ENCODE data around the gene CGNL1.

CGNL1 gene

DNA sequence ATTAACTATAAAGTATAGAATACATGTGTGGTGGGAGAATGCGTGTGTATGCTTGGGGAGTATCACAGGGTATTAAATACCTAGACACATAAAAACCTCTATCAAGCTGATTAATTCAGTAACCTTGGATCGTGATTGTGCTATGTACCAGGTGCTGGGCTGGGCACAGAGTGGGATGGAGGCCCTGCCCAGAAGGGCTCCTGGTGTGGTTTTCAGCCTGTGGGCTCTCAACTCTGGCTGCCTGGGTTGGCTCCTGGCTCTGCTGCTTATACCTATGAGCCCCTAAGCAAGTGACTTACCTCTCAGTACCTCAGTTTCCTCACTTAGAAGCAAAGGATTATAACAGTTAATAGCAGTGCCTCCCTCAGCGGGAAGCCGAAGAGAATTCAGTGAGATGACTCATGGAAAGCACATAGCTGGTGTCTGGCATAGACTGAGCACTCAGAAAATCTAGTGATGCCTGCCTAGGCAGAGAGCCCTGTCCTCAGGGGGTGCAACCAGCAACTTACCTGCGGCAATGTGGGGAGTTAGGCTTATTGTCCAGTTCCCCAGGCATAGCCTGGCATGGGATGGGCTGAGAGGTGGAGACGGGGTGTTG, 124.8 kb downstream of the CGNL1 start:
- H3K27ac Mint-ChIP-seq, result no peak overlapping the region
- CTCF ChIA-PET, result no interaction called here

DNA sequence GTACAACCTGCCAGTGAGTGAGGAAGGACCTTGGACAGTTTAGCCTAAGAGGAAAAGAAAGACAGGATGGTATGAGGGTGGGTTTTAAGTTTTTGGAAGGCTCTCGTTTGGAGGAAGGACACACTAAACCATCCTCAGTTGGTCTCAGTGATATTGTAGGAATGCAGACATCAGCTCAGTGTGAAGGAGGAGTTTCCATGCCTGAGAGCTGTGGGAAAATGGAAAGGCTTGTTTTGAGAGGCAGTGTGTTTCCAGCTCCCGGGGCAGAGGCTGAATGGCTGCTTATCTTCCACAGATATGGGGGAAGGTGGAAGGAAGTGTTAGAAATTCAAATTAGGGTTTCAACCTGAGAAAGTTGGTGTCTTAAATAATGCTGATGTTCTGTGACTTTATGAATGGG, 125.8 kb downstream of the CGNL1 start:
- Mint-ChIP-seq H3K27me3 (no peaks in the 10 kb centered on the region), H3K9me3 (no peaks in the 10 kb centered on the region), H3K4me3 (no peak overlapping the region), H3K36me3 (no peaks in the 10 kb centered on the region), H3K27ac (no peak overlapping the region), H3K4me1 (no peaks in the 10 kb centered on the region)
- CTCF ChIA-PET, result no interaction called here
- no peak for DNase-seq

More for the DNA sequence above, 124.8 kb downstream of the CGNL1 start:
- no peaks in the 10 kb centered on the region for H3K9me3 Mint-ChIP-seq
- no peak overlapping the region for H3K4me3 Mint-ChIP-seq
- no peaks in the 10 kb centered on the region for H3K4me1 Mint-ChIP-seq
- no peaks in the 10 kb centered on the region for H3K27me3 Mint-ChIP-seq
- no peak for DNase-seq
- H3K36me3 Mint-ChIP-seq, result no peaks in the 10 kb centered on the region

DNA sequence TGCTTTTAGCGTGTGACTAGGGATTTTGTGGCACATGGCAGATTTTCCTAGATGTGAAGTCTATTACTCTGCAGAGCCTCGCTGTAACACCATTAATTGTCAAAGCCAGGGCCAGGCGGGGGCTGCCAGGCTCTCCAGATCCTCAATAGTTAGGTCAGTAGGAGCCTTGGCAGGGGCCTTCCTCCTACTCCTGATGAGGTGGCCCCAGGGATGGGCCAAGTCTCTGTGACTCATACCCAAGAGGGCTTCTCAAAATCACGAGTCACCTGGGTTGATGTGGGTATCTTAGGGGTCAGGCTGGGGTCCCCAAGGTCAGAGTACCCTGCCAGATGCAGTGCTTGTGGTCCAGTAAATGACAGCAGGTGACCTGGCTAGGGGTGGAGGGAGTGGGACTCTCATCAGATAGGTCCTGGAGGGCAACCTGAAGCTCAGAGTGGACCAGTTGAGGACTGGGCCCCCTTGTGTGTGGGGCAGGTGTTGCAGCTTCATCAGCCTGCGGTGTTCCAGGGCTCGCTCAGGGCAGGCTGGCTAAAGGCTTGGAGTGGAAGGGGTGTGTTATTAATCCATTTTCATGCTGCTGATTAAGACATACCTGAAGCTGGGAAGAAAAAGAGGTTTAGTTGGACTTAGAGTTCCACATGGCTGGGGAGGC, 126.9 kb downstream of the CGNL1 start:
- CTCF ChIA-PET, result interaction anchor here (1.0 kb wide), 1 partner anchor 162 kb away, joined by 3 read pairs; no protein-coding TSS in a partner anchor
- Mint-ChIP-seq H3K4me3 (no peak overlapping the region), H3K9me3 (no peaks in the 10 kb centered on the region), H3K36me3 (no peaks in the 10 kb centered on the region), H3K27me3 (no peaks in the 10 kb centered on the region), H3K27ac (no peak overlapping the region), H3K4me1 (no peaks in the 10 kb centered on the region)
- no peak for DNase-seq

DNA sequence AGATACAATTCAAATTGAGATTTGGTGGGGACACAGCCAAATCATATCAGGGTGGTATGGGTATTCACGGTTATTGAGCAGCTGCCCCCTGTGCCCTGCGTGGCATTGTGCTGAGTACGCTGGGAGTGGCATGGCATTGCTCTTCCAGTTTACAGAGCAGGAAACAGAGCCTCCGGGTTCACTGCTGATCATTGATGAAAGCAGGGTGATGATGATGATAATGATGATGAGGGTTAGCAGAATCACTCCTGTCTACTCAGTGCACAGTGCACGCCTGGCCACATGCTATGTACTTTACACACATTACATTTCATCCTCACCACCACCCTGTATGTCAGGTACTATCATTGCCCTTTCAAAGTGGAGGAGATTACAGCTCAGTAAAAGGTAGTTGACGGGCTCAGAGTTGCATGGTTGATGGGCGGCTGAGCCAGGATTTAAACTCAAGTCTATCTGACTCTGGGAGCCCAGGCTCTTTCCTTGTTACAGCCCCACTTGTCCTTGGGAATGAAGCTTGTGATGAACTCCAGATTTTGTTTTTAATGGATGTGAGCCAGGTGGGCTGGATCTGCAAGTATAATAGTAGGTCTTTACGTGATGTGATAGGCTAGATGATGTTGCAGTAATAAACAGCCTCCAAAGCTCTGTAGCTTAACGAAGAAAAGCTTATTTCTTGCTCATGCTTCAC, 127.8 kb downstream of the CGNL1 start:
- Mint-ChIP-seq H3K27ac (no peak overlapping the region), H3K4me3 (no peak overlapping the region), H3K9me3 (no peaks in the 10 kb centered on the region), H3K4me1 (no peaks in the 10 kb centered on the region), H3K36me3 (no peaks in the 10 kb centered on the region), H3K27me3 (peaks cover 3% of the 10 kb centered on the region)
- CTCF ChIA-PET, result interaction anchor here (1.0 kb wide), 1 partner anchor 163 kb away, joined by 3 read pairs; no protein-coding TSS in a partner anchor
- no peak for DNase-seq

DNA sequence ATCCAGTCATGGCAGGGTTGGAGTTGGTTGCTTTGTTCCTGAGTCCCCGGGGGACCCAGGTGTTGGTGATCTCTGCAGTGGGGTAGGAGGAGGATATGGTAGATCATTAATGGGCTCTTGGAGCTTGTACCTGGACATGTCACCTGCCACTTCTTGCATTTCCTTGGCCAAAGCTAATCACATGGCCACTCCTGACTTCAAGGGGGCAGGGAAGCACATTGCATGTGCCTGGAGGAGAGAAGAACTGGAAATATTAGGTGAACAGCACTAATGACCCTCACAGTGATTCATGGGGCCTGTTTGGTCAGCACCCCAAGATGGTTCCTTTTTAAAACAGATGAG, 128.3 kb downstream of the CGNL1 start:
- CTCF ChIA-PET, result no interaction called here
- H3K36me3 Mint-ChIP-seq, result no peaks in the 10 kb centered on the region
- H3K27ac Mint-ChIP-seq, result no peak overlapping the region
- H3K27me3 Mint-ChIP-seq, result peaks cover 7% of the 10 kb centered on the region
- H3K4me1 Mint-ChIP-seq, result no peaks in the 10 kb centered on the region
- DNase-seq, result no peak
- H3K9me3 Mint-ChIP-seq, result no peaks in the 10 kb centered on the region
- H3K4me3 Mint-ChIP-seq, result no peak overlapping the region

DNA sequence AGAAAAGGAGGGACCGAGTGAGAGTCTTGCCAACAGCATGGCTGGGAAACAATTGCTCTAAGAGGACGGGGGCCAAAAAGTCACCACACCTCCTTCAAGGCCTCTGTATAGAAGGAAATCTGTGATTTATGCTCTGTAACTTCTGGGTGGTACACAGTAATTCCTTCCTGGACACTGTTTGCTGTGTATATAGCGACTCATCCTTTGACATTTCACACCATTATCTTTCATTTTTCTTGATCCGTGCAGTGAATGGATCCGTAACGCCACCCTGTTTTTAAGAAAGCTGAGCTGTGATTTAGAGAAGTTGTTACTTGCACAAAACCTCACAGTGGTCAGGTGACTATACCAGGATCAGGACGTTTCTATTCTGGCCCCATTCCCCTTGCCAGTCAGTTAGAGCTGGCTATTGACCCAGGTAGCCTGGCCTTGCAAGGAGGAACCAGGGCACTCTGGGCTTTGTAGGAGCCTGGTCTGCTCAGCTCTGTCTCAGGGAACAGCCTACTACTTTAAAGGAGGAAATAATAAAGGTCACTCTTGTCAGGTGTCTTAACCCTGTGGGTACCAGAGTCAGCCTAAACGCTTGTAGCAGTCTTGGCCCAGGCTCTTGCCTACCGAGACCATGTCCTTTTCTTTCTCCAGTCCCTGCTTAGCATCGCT, 128.9 kb downstream of the CGNL1 start:
- Mint-ChIP-seq H3K9me3 (no peaks in the 10 kb centered on the region), H3K27me3 (peaks cover 7% of the 10 kb centered on the region), H3K4me1 (no peaks in the 10 kb centered on the region), H3K4me3 (no peak overlapping the region), H3K36me3 (no peaks in the 10 kb centered on the region), H3K27ac (no peak overlapping the region)
- no peak for DNase-seq
- CTCF ChIA-PET, result no interaction called here

DNA sequence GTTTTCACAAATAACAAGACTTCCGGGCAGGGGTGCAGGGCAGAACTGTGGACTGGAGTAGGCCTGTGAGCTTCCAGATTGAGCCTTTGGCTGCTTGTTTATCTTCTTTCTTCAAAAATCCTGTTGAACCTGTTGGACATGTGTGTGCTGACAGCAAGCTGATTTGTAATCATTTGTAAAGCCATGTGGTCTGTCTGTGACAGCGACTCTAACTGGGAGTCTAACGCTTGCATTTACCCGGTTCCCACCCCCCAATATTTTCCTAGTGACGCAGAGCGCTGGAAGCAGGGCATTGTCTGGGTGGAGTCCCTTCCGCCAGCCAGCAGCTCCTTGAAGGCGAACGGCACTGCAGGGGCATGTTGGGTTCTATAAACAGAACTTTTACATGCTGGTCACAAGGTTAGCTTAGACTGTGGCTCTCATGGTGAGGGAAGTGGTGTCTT, 129.7 kb downstream of the CGNL1 start:
- no peak overlapping the region for H3K4me3 Mint-ChIP-seq
- CTCF ChIA-PET, result no interaction called here
- no peaks in the 10 kb centered on the region for H3K4me1 Mint-ChIP-seq
- H3K27me3 Mint-ChIP-seq, result peaks cover 7% of the 10 kb centered on the region
- DNase-seq, result no peak
- no peaks in the 10 kb centered on the region for H3K36me3 Mint-ChIP-seq
- no peak overlapping the region for H3K27ac Mint-ChIP-seq
- H3K9me3 Mint-ChIP-seq, result no peaks in the 10 kb centered on the region

DNA sequence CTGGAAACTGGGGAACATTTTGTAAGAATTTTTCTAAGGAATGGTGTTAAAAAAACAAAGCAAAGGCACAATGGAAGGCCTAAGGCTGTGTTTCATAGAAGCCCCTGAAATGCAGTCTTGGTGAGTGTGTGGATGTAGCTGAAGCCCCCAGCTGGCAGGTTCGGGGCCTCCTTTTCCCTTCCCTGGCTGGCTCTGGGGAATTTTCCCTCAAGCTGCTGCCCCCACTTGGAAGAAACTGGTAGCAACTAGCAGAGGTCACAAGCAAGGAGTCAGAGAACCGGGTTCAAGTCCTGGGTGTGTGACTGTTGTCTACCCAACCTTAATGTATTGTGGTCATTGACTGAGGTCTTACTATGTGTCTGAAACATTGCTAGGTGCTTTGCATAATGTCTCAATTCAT, 130.1 kb downstream of the CGNL1 start:
- Mint-ChIP-seq H3K36me3 (no peaks in the 10 kb centered on the region), H3K4me1 (no peaks in the 10 kb centered on the region), H3K27me3 (peaks cover 7% of the 10 kb centered on the region), H3K27ac (no peak overlapping the region), H3K4me3 (no peak overlapping the region), H3K9me3 (no peaks in the 10 kb centered on the region)
- DNase-seq, result no peak
- CTCF ChIA-PET, result no interaction called here

DNA sequence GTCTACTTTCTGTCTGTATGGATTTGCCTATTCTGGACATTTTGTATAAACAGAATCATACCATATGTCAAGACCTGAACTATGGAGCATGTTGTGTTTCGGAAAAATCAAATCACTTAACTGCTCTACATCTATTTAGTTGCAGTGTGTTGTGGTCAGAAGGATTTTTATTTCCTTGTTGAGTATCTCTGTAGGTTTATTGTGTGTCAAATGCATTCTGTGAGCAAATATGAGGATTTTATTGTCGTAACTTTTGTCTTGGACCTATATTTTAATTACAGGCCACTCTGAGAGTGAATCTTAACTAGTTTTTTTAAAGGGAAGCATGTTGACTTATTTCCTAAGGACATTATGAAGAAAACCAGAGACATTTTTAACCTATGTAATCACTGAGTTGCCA, 130.8 kb downstream of the CGNL1 start:
- H3K27me3 Mint-ChIP-seq, result peaks cover 7% of the 10 kb centered on the region
- no peaks in the 10 kb centered on the region for H3K36me3 Mint-ChIP-seq
- no peaks in the 10 kb centered on the region for H3K9me3 Mint-ChIP-seq
- no peak overlapping the region for H3K4me3 Mint-ChIP-seq
- CTCF ChIA-PET, result no interaction called here
- no peak overlapping the region for H3K27ac Mint-ChIP-seq
- H3K4me1 Mint-ChIP-seq, result no peaks in the 10 kb centered on the region
- no peak for DNase-seq

DNA sequence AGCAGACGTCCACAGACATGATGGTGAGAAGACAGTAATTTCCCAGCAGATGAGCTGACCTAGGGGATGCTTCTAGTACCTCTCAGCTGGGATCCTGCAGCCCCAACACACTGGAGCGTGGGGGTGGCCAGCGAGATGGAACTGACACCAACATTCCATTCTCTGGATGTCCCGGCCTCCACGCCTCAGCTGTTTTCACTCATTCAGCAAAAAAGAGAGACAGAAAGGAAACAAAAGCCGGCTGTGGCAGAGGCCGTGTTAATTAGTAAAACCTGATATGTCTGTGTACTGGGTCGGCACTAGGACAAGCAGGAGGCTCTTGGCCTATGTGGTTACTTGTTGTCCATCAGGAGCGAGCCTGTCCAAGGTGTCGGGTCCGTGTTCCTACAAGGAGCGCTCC, 132.8 kb downstream of the CGNL1 start:
- DNase-seq, result no peak
- no peak overlapping the region for H3K27ac Mint-ChIP-seq
- peaks cover 7% of the 10 kb centered on the region for H3K27me3 Mint-ChIP-seq
- no peaks in the 10 kb centered on the region for H3K4me1 Mint-ChIP-seq
- CTCF ChIA-PET, result interaction anchor here (0.6 kb wide), 1 partner anchor 169 kb away, joined by 3 read pairs; no protein-coding TSS in a partner anchor
- H3K4me3 Mint-ChIP-seq, result no peak overlapping the region
- no peaks in the 10 kb centered on the region for H3K36me3 Mint-ChIP-seq
- no peaks in the 10 kb centered on the region for H3K9me3 Mint-ChIP-seq

DNA sequence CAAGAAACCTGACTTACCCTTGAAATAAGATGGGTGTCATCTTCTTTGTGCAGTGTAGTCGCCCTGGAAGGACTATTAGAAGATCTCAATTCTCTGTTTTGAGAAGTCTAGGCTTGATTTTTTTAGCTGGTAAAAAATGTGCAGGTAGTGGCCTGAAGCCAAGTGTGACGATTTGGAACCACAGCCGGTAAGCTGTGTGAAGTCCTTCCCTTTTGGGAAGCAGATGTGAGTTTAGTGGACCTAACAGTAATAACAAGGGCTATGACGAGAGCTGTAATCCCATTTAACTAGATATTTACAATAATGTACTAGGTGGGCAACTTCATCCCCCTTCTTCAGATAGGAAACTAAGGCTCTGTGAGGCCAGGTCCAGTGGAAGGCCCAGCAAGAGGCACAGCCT, 133.7 kb downstream of the CGNL1 start:
- H3K27ac Mint-ChIP-seq, result no peak overlapping the region
- H3K4me3 Mint-ChIP-seq, result no peak overlapping the region
- H3K27me3 Mint-ChIP-seq, result peaks cover 7% of the 10 kb centered on the region
- no peaks in the 10 kb centered on the region for H3K36me3 Mint-ChIP-seq
- H3K4me1 Mint-ChIP-seq, result no peaks in the 10 kb centered on the region
- CTCF ChIA-PET, result no interaction called here
- DNase-seq, result no peak
- H3K9me3 Mint-ChIP-seq, result no peaks in the 10 kb centered on the region

DNA sequence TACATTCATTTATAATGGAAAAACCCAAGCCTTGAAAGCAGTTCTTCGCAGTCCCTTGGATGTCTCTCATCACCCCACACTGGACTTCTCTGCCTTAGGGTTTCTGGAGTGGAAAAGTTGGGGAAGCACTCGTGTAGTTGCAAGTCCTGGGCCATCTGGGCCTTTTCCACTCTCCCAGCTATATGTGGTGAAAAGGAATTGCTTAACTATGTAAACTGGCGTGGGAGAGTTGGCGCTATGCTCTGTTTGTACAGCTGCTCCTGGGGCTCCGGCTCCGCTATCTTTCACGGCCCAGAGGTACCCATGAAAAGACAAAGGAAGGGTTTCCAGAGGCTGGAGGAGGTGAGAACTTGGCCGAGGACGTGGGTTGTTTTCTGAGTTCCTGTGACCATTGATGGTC, 134.3 kb downstream of the CGNL1 start:
- Mint-ChIP-seq H3K27ac (no peak overlapping the region), H3K9me3 (no peaks in the 10 kb centered on the region), H3K4me3 (no peak overlapping the region), H3K27me3 (peaks cover 7% of the 10 kb centered on the region), H3K36me3 (no peaks in the 10 kb centered on the region), H3K4me1 (no peaks in the 10 kb centered on the region)
- DNase-seq, result no peak
- CTCF ChIA-PET, result no interaction called here

DNA sequence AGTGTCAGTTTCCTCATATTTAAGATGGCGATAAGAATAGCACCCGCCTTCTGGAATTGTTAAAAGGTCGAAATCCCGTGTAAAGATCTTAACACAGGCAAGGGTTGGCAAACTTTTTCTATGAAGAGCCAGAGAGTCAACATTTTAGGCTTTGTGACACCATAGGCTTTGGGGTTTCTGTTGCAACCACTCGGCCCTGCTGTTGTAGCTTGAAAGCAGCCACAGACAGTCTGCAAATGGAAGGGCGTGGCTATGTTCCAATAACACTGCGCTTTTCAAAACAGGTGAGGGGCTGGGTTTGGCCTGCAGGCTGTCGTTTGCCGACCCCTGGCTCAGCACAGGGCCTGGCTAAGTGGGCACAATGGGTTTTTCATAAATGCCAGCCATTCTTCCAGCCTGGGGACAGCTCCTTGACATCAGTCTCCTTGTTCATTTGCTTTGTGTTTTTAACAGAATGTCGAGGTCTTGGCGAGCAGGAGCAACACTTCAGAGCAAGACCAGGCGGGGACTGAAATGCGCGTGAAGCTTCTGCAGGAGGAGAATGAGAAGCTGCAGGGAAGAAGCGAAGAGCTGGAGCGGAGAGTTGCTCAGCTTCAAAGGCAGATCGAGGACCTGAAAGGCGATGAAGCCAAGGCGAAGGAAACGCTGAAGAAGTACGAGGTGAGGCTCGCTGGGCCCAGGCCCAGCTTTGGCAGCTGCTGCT, 140.2 kb downstream of the CGNL1 start:
- H3K27me3 Mint-ChIP-seq, result peaks cover 4% of the 10 kb centered on the region
- CTCF ChIA-PET, result no interaction called here
- no peak overlapping the region for H3K27ac Mint-ChIP-seq
- DNase-seq, result no peak
- H3K4me1 Mint-ChIP-seq, result no peaks in the 10 kb centered on the region
- H3K36me3 Mint-ChIP-seq, result no peaks in the 10 kb centered on the region
- H3K4me3 Mint-ChIP-seq, result no peak overlapping the region
- no peaks in the 10 kb centered on the region for H3K9me3 Mint-ChIP-seq

DNA sequence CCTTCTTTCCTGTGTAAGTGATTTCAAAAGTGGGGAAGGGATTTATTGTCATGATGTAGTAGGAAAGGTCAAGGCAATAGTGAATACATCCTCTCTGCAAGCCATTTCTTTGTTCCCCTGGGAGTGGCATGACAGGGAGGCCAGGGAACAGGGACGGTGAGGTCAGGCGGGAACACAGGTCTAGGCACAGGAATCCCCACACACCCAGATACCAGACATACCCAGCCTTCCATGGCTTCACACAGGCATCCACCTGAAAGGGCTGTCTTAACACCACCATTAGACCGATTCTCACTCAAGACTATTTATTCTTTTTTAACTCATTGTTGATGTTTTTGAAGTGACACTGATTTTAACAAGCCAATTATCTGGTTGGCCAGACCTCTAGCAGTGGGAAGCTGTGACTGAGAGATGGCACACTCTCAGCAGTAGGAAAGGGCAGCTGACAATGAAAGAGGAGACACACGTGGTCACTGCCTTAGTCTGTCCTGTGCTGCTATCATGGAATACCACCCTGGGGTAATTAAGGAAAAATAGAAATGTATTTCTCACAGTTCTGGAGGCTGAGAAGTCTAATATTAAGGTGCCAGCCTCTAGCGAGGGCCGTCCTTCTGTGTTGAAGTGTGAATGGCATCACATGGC, 140.8 kb downstream of the CGNL1 start:
- Mint-ChIP-seq H3K27ac (no peak overlapping the region), H3K27me3 (peaks cover 10% of the 10 kb centered on the region), H3K4me1 (no peaks in the 10 kb centered on the region), H3K9me3 (no peaks in the 10 kb centered on the region), H3K36me3 (no peaks in the 10 kb centered on the region), H3K4me3 (no peak overlapping the region)
- CTCF ChIA-PET, result no interaction called here
- no peak for DNase-seq

All from activated naive CD4-positive, alpha-beta T cell treated with anti-CD3 and anti-CD28 coated beads, Interleukin-2, amount 10 ng/mL, durations not matched to agents 7 days and 5 days (primary cell).